Natural killer cell (primary cell): ENCODE data around the gene UQCC3. TPM values are rescaled to one million over a fixed set of nuclear protein-coding genes. Genes with fewer than 3 reads are reported as not detected.
A peak's percentile ranks its signal among the peaks of the same experiment; 100 is the strongest.

Source experiments
- ATAC-seq, 3 donors: fragments of 150-1000 bp in 2 of 3; fragments of 200-7000 bp in 1 of 3; cut with Tn5 transposase; 1 replicate in 1 of 3; 2 replicates in 2 of 3; pipeline ENCODE4 v1.10.0; 2021; ENCODE audit warnings: mild to moderate bottlenecking in 2 of 3, moderate library complexity in 2 of 3
- DNase-seq, 2 donors: peaks; one replicate each; pipeline versions ENCODE4 v3.0.0 to v3.0.0-alpha.2; 2013 to 2021; ENCODE audit warnings: mixed read lengths in 1 of 2
- H3K27ac ChIP-seq: one replicate; pipeline ENCODE4 v1.5.1; 2013; ENCODE audit warnings: mild to moderate bottlenecking, low read length
- H3K27me3 ChIP-seq: one replicate; pipeline ENCODE4 v1.6.1; 2013; ENCODE audit warnings: low read length; ENCODE audit not compliant: control insufficient read depth, insufficient read depth
- H3K36me3 ChIP-seq: one replicate; pipeline ENCODE4 v1.6.1; 2013; ENCODE audit warnings: low read length; ENCODE audit not compliant: control insufficient read depth, insufficient read depth
- H3K4me1 ChIP-seq: one replicate; pipeline ENCODE4 v1.6.1; 2013; ENCODE audit warnings: low read length; ENCODE audit not compliant: control insufficient read depth, insufficient read depth
- H3K4me3 ChIP-seq: one replicate; pipeline ENCODE4 v1.5.1; 2013; ENCODE audit warnings: low read length
- H3K9me3 ChIP-seq: one replicate; pipeline ENCODE4 v1.6.1; 2013; ENCODE audit warnings: low read length; ENCODE audit not compliant: control insufficient read depth, insufficient read depth
- H3K27ac Mint-ChIP-seq, 2 donors: one replicate each; pipeline ENCODE4 v1.8.0; 2022; ENCODE audit warnings: mild to moderate bottlenecking in 2 of 2, mixed read lengths in 2 of 2, moderate library complexity in 1 of 2
- H3K27me3 Mint-ChIP-seq, 2 donors: one replicate each; pipeline ENCODE4 v1.8.0; 2022; ENCODE audit warnings: low read depth in 2 of 2, mixed read lengths in 2 of 2
- H3K36me3 Mint-ChIP-seq: one replicate; pipeline ENCODE4 v1.8.0; 2022; ENCODE audit warnings: mixed read lengths
- H3K4me1 Mint-ChIP-seq, 2 donors: one replicate each; pipeline ENCODE4 v1.8.0; 2022; ENCODE audit warnings: mixed read lengths in 2 of 2
- H3K4me3 Mint-ChIP-seq: one replicate; pipeline ENCODE4 v1.8.0; 2022; ENCODE audit warnings: mild to moderate bottlenecking, moderate library complexity, mixed read lengths
- H3K9me3 Mint-ChIP-seq, 2 donors: one replicate each; pipeline ENCODE4 v1.8.0; 2022; ENCODE audit warnings: mixed read lengths in 2 of 2
- WGBS: methylation state at CpG from one replicate; pipeline ENCODE4 v1.1.7; 2013; ENCODE audit warnings: missing lambda C conversion rate; ENCODE audit not compliant: insufficient coverage; 5-methylcytosine and 5-hydroxymethylcytosine counted together
- intact Hi-C: fragments of 100-400 bp; cut with micrococcal nuclease; formaldehyde crosslinking; loops from one replicate; pipeline ENCODE4 v1.14.2; 2022
- total RNA-seq, 4 donors: library from RNA; stranded (reverse); fragments of 120-200 nt in 1 of 4; gene quantifications; one replicate each; pipeline versions ENCODE4 v1.2.3 to v1.2.4, GENCODE V29; 2013 to 2022
- TF ChIP-seq, protein P1 (sequence below): fragments of 200-600 bp; IDR thresholded peaks from one replicate; pipeline ENCODE4 v1.8.0; 2022; ENCODE audit warnings: antibody characterized with exemption

Gene UQCC3
- total RNA-seq, 3 donors from 2014 or later (not counting 1 experiment from before 2014, with no cell fraction given): 3.9 to 5.2 (median 4.0) TPM

DNA sequence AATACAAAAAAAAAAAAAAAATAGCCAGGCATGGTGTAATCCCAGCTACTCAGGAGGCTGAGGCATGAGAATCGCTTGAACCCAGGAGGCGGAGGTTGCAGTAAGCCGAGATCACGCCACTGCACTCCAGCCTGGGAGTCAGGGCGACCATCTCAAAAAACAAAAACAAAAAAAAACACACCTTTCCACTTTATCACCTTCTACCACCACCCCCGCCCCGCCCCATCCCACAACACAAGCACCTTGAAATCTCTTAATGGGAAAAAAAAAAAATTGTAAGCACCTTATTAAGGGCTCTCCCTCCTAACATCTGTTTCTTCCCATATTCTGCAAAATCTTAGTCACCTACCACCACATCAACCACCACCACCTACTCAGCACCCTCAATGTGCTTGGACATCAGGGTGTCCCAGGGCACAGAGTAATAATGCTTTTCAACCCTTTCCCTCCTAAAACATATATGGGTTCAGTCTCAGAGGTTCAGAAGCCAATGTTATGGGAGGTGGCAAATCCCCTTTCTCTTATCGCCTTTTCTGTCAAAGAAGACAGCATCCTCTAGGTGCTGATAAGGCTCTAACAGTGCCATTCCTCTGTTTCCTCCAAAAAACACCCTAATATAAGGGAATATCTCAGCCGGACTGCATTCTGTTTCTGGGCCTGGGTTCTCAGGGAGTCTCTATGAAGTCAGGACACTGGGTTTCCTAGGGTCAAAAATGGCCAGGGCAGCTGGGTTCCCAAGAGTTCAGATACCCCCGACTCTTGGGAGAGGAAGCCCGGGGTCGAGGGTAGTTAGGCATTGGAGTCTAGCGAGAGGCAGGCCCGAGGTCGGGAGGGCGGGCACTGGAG, 19.1 kb upstream of the UQCC3 start:
- Mint-ChIP-seq H3K27me3 (peaks cover 0 to 3% of the 10 kb centered on the region in 2 donors), H3K9me3 (no peaks in the 10 kb centered on the region), H3K36me3 (no peaks in the 10 kb centered on the region), H3K4me1 (peaks cover 15 to 17% of the 10 kb centered on the region in 2 donors), H3K27ac (peak overlapping the region; percentile 98 to 99), H3K4me3 (peak overlapping the region; percentile 99)
- ATAC-seq (peak in 2 of 3 donors; percentile 2 to 6), DNase-seq (peak in 1 of 2 donors; percentile 44)
- peak overlapping the region; percentile 83 for H3K27ac ChIP-seq
- H3K4me1 ChIP-seq: peaks cover 24% of the 10 kb centered on the region
- WGBS: 39% methylated on average over 15 of the region's 16 CpGs
- TF ChIP-seq, protein P1, sequence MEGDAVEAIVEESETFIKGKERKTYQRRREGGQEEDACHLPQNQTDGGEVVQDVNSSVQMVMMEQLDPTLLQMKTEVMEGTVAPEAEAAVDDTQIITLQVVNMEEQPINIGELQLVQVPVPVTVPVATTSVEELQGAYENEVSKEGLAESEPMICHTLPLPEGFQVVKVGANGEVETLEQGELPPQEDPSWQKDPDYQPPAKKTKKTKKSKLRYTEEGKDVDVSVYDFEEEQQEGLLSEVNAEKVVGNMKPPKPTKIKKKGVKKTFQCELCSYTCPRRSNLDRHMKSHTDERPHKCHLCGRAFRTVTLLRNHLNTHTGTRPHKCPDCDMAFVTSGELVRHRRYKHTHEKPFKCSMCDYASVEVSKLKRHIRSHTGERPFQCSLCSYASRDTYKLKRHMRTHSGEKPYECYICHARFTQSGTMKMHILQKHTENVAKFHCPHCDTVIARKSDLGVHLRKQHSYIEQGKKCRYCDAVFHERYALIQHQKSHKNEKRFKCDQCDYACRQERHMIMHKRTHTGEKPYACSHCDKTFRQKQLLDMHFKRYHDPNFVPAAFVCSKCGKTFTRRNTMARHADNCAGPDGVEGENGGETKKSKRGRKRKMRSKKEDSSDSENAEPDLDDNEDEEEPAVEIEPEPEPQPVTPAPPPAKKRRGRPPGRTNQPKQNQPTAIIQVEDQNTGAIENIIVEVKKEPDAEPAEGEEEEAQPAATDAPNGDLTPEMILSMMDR: no peak
- intact Hi-C loops: no loop called here
- no peaks in the 10 kb centered on the region for H3K9me3 ChIP-seq
- peak overlapping the region; percentile 90 for H3K4me3 ChIP-seq
- H3K36me3 ChIP-seq: peaks cover 24% of the 10 kb centered on the region
- H3K27me3 ChIP-seq: no peaks in the 10 kb centered on the region

GRCh38 chr11:62654297-62654696, 17.2 kb upstream of the UQCC3 start:
- intact Hi-C loops: no loop called here
- Histone ChIP-seq H3K36me3 (peaks cover 6% of the 10 kb centered on the region), H3K27ac (no peak overlapping the region), H3K9me3 (no peaks in the 10 kb centered on the region), H3K4me1 (peaks cover 22% of the 10 kb centered on the region), H3K27me3 (no peaks in the 10 kb centered on the region), H3K4me3 (no peak overlapping the region)
- H3K4me1 Mint-ChIP-seq: peaks cover 15 to 17% of the 10 kb centered on the region in 2 donors
- H3K4me3 Mint-ChIP-seq: peak overlapping the region; percentile 52
- H3K9me3 Mint-ChIP-seq: no peaks in the 10 kb centered on the region
- 94% methylated on average over 7 of the region's 11 CpGs for WGBS
- peaks cover 0 to 3% of the 10 kb centered on the region in 2 donors for H3K27me3 Mint-ChIP-seq
- no peaks in the 10 kb centered on the region for H3K36me3 Mint-ChIP-seq
- peak in 1 of 2 donors; percentile 5 for DNase-seq
- H3K27ac Mint-ChIP-seq: peak overlapping the region; percentile 98 to 99
- TF ChIP-seq, protein P1: no peak
- no peak for ATAC-seq

- TF ChIP-seq, protein P1: no peak
- intact Hi-C loops: no loop called here
- H3K27me3 Mint-ChIP-seq: peaks cover 0 to 3% of the 10 kb centered on the region in 2 donors
- no peaks in the 10 kb centered on the region for H3K9me3 Mint-ChIP-seq
- WGBS: 59% methylated on average over 5 of the region's 5 CpGs
- Histone ChIP-seq H3K27me3 (no peaks in the 10 kb centered on the region), H3K27ac (no peak overlapping the region), H3K4me1 (peaks cover 14% of the 10 kb centered on the region), H3K9me3 (no peaks in the 10 kb centered on the region), H3K36me3 (no peaks in the 10 kb centered on the region), H3K4me3 (no peak overlapping the region)
- H3K4me3 Mint-ChIP-seq: peak overlapping the region; percentile 31
- DNase-seq (no peak), ATAC-seq (no peak)
- H3K27ac Mint-ChIP-seq: no peak overlapping the region
- H3K4me1 Mint-ChIP-seq: peaks cover 15% of the 10 kb centered on the region in 2 donors
- H3K36me3 Mint-ChIP-seq: no peaks in the 10 kb centered on the region
Observed at GRCh38 chr11:62656796-62657429, 14.6 kb upstream of the UQCC3 start.
